Measurements from ENCODE around the gene NOL4L. TPM values are rescaled to one million over a fixed set of nuclear protein-coding genes. Genes with fewer than 3 reads are reported as not detected.

Gene NOL4L
- total RNA-seq, 1 donor from 2014 or later = 11.9 TPM

GRCh38 chr20:32577657-32578056 is 7.5 kb downstream of the NOL4L start:
- Mint-ChIP-seq H3K4me3 (no peak overlapping the region), H3K27me3 (ENCODE audit: insufficient read depth, low read depth) (peaks cover 17% of the 10 kb centered on the region), H3K9me3 (no peaks in the 10 kb centered on the region), H3K27ac (peak overlapping the region; percentile 76), H3K36me3 (no peaks in the 10 kb centered on the region), H3K4me1 (peaks cover 38% of the 10 kb centered on the region)
- TF ChIP-seq EZH2phosphoT487 (IDR thresholded peaks at IDR 0.05) (no peak), EZH2 (IDR thresholded peaks at IDR 0.05) (no peak), CTCF (IDR thresholded peaks at IDR 0.05) (no peak)
- H3K4me3 ChIP-seq = no peak overlapping the region
- no peak for DNase-seq (ENCODE audit: low spot score)
- no peak overlapping the region for H3K4me2 ChIP-seq
- no peak overlapping the region for H3K9ac ChIP-seq
- peaks cover 27% of the 10 kb centered on the region for H3F3A ChIP-seq (ENCODE audit: low read depth)
- peaks cover 22% of the 10 kb centered on the region for H3K4me1 ChIP-seq
- no peak overlapping the region for H3K27ac ChIP-seq
- no peaks in the 10 kb centered on the region for H3K27me3 ChIP-seq
- H3K9me3 ChIP-seq (ENCODE audit: low read depth) = no peaks in the 10 kb centered on the region
- no peaks in the 10 kb centered on the region for H4K20me1 ChIP-seq (ENCODE audit: low read depth)
- no peak overlapping the region for H2AFZ ChIP-seq (replicated peaks)
- no peaks in the 10 kb centered on the region for H3K79me2 ChIP-seq (ENCODE audit: low read depth)
- no peaks in the 10 kb centered on the region for H3K36me3 ChIP-seq

DNA sequence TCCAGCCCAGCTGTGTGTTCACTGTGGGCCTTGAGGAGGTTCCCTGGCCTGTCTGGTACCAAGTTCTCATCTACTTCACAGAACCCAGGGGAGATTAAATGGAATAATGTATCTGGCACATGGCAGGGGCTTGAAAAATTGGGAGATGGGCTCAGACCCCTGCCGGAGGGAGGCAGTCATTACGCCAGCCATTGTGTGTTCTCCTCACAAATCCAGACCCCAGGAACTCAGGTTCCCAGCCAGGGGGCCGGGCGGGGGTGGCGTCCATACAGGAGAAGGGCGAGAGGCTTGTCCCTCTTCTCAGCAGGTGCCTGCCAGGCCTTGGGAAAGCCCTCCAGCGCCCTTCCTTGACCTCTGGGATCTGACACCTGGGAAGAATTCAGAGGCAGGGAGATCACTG is 8.1 kb downstream of the NOL4L start:
- H3K27ac ChIP-seq = no peak overlapping the region
- H3K36me3 ChIP-seq = no peaks in the 10 kb centered on the region
- H3K4me3 ChIP-seq = no peak overlapping the region
- H3K9ac ChIP-seq = no peak overlapping the region
- no peaks in the 10 kb centered on the region for H4K20me1 ChIP-seq (ENCODE audit: low read depth)
- Mint-ChIP-seq H3K27me3 (ENCODE audit: insufficient read depth, low read depth) (peaks cover 18% of the 10 kb centered on the region), H3K27ac (peak overlapping the region; percentile 66), H3K9me3 (no peaks in the 10 kb centered on the region), H3K36me3 (no peaks in the 10 kb centered on the region), H3K4me3 (no peak overlapping the region), H3K4me1 (peaks cover 40% of the 10 kb centered on the region)
- no peak overlapping the region for H3K4me2 ChIP-seq
- H3K9me3 ChIP-seq (ENCODE audit: low read depth) = no peaks in the 10 kb centered on the region
- no peaks in the 10 kb centered on the region for H3K79me2 ChIP-seq (ENCODE audit: low read depth)
- no peak overlapping the region for H2AFZ ChIP-seq (replicated peaks)
- peaks cover 26% of the 10 kb centered on the region for H3F3A ChIP-seq (ENCODE audit: low read depth)
- H3K4me1 ChIP-seq = peaks cover 15% of the 10 kb centered on the region
- peak; percentile 42 for TF ChIP-seq CTCF (IDR thresholded peaks at IDR 0.05)
- TF ChIP-seq EZH2 (IDR thresholded peaks at IDR 0.05) = no peak
- no peak for DNase-seq (ENCODE audit: low spot score)
- no peaks in the 10 kb centered on the region for H3K27me3 ChIP-seq

DNA sequence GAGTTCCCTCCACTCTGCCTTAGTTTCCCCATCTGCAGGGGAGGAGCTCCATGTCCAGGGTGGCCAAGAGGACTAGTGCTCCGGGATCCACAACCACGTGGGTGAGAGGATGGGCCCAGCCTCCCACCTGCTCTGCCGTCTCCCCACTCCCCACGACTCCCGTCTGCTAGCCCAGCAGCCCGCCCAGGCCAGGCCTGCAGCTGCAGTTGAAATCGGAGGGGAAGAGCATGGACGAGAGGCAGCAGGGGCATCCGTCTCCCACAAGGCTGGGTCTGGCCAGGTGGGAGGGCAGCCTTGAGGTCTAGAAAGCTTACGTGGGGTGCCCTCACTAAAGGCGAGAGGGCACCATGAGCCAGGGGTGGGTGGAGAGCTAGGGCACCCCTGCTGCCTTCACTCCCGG is 8.6 kb downstream of the NOL4L start:
- no peak overlapping the region for H3K27ac ChIP-seq
- H3K4me1 Mint-ChIP-seq = peaks cover 40% of the 10 kb centered on the region
- H3K9me3 Mint-ChIP-seq = no peaks in the 10 kb centered on the region
- H3K4me2 ChIP-seq = no peak overlapping the region
- DNase-seq (ENCODE audit: low spot score) = no peak
- H3K4me3 Mint-ChIP-seq = no peak overlapping the region
- H3K27ac Mint-ChIP-seq = no peak overlapping the region
- H3K36me3 Mint-ChIP-seq = no peaks in the 10 kb centered on the region
- no peaks in the 10 kb centered on the region for H3K79me2 ChIP-seq (ENCODE audit: low read depth)
- no peak overlapping the region for H3K4me3 ChIP-seq
- no peaks in the 10 kb centered on the region for H3K27me3 ChIP-seq
- no peaks in the 10 kb centered on the region for H4K20me1 ChIP-seq (ENCODE audit: low read depth)
- no peak overlapping the region for H3K9ac ChIP-seq
- no peak overlapping the region for H2AFZ ChIP-seq (replicated peaks)
- H3K27me3 Mint-ChIP-seq (ENCODE audit: insufficient read depth, low read depth) = peaks cover 18% of the 10 kb centered on the region
- H3K36me3 ChIP-seq = no peaks in the 10 kb centered on the region
- no peaks in the 10 kb centered on the region for H3K9me3 ChIP-seq (ENCODE audit: low read depth)
- peaks cover 11% of the 10 kb centered on the region for H3K4me1 ChIP-seq
- peaks cover 21% of the 10 kb centered on the region for H3F3A ChIP-seq (ENCODE audit: low read depth)
- TF ChIP-seq CTCF (IDR thresholded peaks at IDR 0.05) = no peak
- no peak for TF ChIP-seq EZH2 (IDR thresholded peaks at IDR 0.05)
- TF ChIP-seq EZH2phosphoT487 (IDR thresholded peaks at IDR 0.05) = no peak

All from neural progenitor cell (in vitro differentiated cells).